Caco-2 (cell line): ENCODE results near the gene PFDN4. TPM values are rescaled to one million over a fixed set of nuclear protein-coding genes. Genes with fewer than 3 reads are reported as not detected.
A peak's percentile ranks its signal among the peaks of the same experiment; 100 is the strongest.

Source experiments
- BruUV-seq: library from RNA; stranded (reverse); fragments of 400-500 nt; replicated peaks from 2 replicates; lab custom pipeline; 2021; lab: Mats Ljungman, UMichigan
- CTCF ChIA-PET: fragments of 300-600 bp; sonication (Branson Sonifier 250); formaldehyde crosslinking; loops from one replicate; lab custom pipeline; 2022; ENCODE audit warnings: antibody characterized with exemption; lab: Charles Lee
- POLR2A ChIA-PET: fragments of 300-600 bp; sonication (Branson Sonifier 250); formaldehyde crosslinking; loops from one replicate; lab custom pipeline; 2022; ENCODE audit warnings: antibody characterized with exemption; lab: Charles Lee
- DNase-seq, 2 experiments: peaks; one replicate each; pipeline versions ENCODE4 v3.0.0 to v3.0.0-alpha.2; 2020 to 2022
- H3K27me3 ChIP-seq: replicated peaks from 2 replicates; pipeline ENCODE4 v1.6.0; 2011; ENCODE audit warnings: low read length; ENCODE audit not compliant: control insufficient read depth, insufficient read depth
- H3K36me3 ChIP-seq: 2 replicates; pipeline ENCODE4 v1.5.1; 2011; ENCODE audit warnings: low read length; ENCODE audit not compliant: control insufficient read depth, insufficient read depth
- H3K4me1 ChIP-seq: fragments of 250-450 bp; sonication (Bioruptor Pico); 2 replicates; pipeline ENCODE4 v1.5.1; 2020; ENCODE audit warnings: mild to moderate bottlenecking
- H3K4me3 ChIP-seq: 2 replicates; pipeline ENCODE4 v1.5.1; 2011; ENCODE audit warnings: low read depth, mild to moderate bottlenecking, control low read depth, low read length
- H3K9me3 ChIP-seq: fragments of 250-450 bp; sonication (Bioruptor Pico); 2 replicates; pipeline ENCODE4 v1.5.1; 2020; ENCODE audit warnings: mild to moderate bottlenecking, moderate library complexity
- H3K27ac Mint-ChIP-seq: one replicate; pipeline ENCODE4 v1.8.0; 2022; ENCODE audit warnings: mixed read lengths; ENCODE audit not compliant: unreplicated experiment
- H3K27me3 Mint-ChIP-seq: one replicate; pipeline ENCODE4 v1.8.0; 2022; ENCODE audit warnings: mixed read lengths; ENCODE audit not compliant: insufficient read depth, unreplicated experiment
- H3K36me3 Mint-ChIP-seq: one replicate; pipeline ENCODE4 v1.8.0; 2022; ENCODE audit warnings: mild to moderate bottlenecking, mixed read lengths; ENCODE audit not compliant: insufficient read depth, unreplicated experiment
- H3K4me1 Mint-ChIP-seq: one replicate; pipeline ENCODE4 v1.8.0; 2022; ENCODE audit warnings: low read depth, mixed read lengths; ENCODE audit not compliant: unreplicated experiment
- H3K4me3 Mint-ChIP-seq: one replicate; pipeline ENCODE4 v1.8.0; 2022; ENCODE audit warnings: mild to moderate bottlenecking, moderate library complexity, mixed read lengths; ENCODE audit not compliant: unreplicated experiment
- H3K9me3 Mint-ChIP-seq: one replicate; pipeline ENCODE4 v1.8.0; 2022; ENCODE audit warnings: mixed read lengths; ENCODE audit not compliant: unreplicated experiment
- CTCF ChIP-seq, 2 experiments: fragments of 200-600 bp in 1 of 2; IDR thresholded peaks; 1 replicate in 1 of 2; 2 replicates in 1 of 2; pipeline versions ENCODE4 v1.5.1 to v1.8.0; 2011 to 2022; ENCODE audit warnings: antibody characterized with exemption in 1 of 2, control low read depth in 1 of 2, inconsistent platforms in 1 of 2, low read depth in 1 of 2, low read length in 1 of 2, mild to moderate bottlenecking in 1 of 2, moderate library complexity in 1 of 2; ENCODE audit not compliant: insufficient read depth in 1 of 2, severe bottlenecking in 1 of 2, unreplicated experiment in 1 of 2
- intact Hi-C: fragments of 100-400 bp; cut with micrococcal nuclease; formaldehyde crosslinking; loops from one replicate; pipeline ENCODE4 v1.10.0; 2022; ENCODE audit not compliant: unreplicated experiment
- total RNA-seq: library from RNA; stranded (reverse); gene quantifications from 2 replicates; pipeline ENCODE4 v1.2.3, GENCODE V29; 2022

The PFDN4 gene
- total RNA-seq, 1 experiment from 2014 or later, result 86.7 TPM

GRCh38 chr20:54188132-54188849 is 19.6 kb upstream of the PFDN4 start:
- Histone ChIP-seq H3K36me3 (no peaks in the 10 kb centered on the region), H3K4me1 (no peaks in the 10 kb centered on the region), H3K9me3 (no peaks in the 10 kb centered on the region), H3K4me3 (no peak overlapping the region), H3K27me3 (no peaks in the 10 kb centered on the region; the same call in 1 of the 2 replicates)
- POLR2A ChIA-PET, result no interaction called here
- Mint-ChIP-seq H3K4me3 (no peak overlapping the region), H3K9me3 (no peaks in the 10 kb centered on the region), H3K27ac (no peak overlapping the region), H3K4me1 (no peaks in the 10 kb centered on the region), H3K36me3 (no peaks in the 10 kb centered on the region), H3K27me3 (peaks cover 21% of the 10 kb centered on the region)
- intact Hi-C loops, result no loop called here
- no TSS peak for BruUV-seq
- DNase-seq, result peak in 1 of 2 experiments; percentile 29
- CTCF ChIA-PET, result interaction anchor here (1.6 kb wide), 1 partner anchor 85 kb away, joined by 4 read pairs; no protein-coding TSS in a partner anchor
- TF ChIP-seq CTCF (IDR thresholded peaks at IDR 0.05; ENCODE audit: insufficient read depth in 1 of 2, low read depth in 1 of 2, low read length in 1 of 2, severe bottlenecking in 1 of 2, unreplicated experiment in 1 of 2), result no peak

GRCh38 chr20:54189630-54190029 is 18.3 kb upstream of the PFDN4 start:
- intact Hi-C loops, result no loop called here
- ChIA-PET POLR2A (no interaction called here), CTCF (interaction anchor here (0.7 kb wide), 1 partner anchor 890 kb away, joined by 5 read pairs; no protein-coding TSS in a partner anchor)
- H3K4me3 ChIP-seq, result no peak overlapping the region
- no peak for DNase-seq
- peaks cover 20% of the 10 kb centered on the region for H3K27me3 Mint-ChIP-seq
- H3K9me3 ChIP-seq, result no peaks in the 10 kb centered on the region
- H3K4me3 Mint-ChIP-seq, result no peak overlapping the region
- no peaks in the 10 kb centered on the region for H3K27me3 ChIP-seq
- H3K9me3 Mint-ChIP-seq, result no peaks in the 10 kb centered on the region
- TF ChIP-seq CTCF (IDR thresholded peaks at IDR 0.05; ENCODE audit: insufficient read depth in 1 of 2, low read depth in 1 of 2, low read length in 1 of 2, severe bottlenecking in 1 of 2, unreplicated experiment in 1 of 2), result no peak
- no TSS peak for BruUV-seq
- H3K4me1 Mint-ChIP-seq, result no peaks in the 10 kb centered on the region
- H3K4me1 ChIP-seq, result no peaks in the 10 kb centered on the region
- H3K36me3 Mint-ChIP-seq, result no peaks in the 10 kb centered on the region
- H3K36me3 ChIP-seq, result no peaks in the 10 kb centered on the region
- no peak overlapping the region for H3K27ac Mint-ChIP-seq

GRCh38 chr20:54190217-54190616 is 17.7 kb upstream of the PFDN4 start:
- Mint-ChIP-seq H3K4me1 (no peaks in the 10 kb centered on the region), H3K9me3 (no peaks in the 10 kb centered on the region), H3K4me3 (no peak overlapping the region), H3K36me3 (no peaks in the 10 kb centered on the region), H3K27ac (no peak overlapping the region), H3K27me3 (peaks cover 15% of the 10 kb centered on the region)
- no peaks in the 10 kb centered on the region for H3K27me3 ChIP-seq
- no peak overlapping the region for H3K4me3 ChIP-seq
- intact Hi-C loops, result no loop called here
- no peaks in the 10 kb centered on the region for H3K9me3 ChIP-seq
- no peaks in the 10 kb centered on the region for H3K36me3 ChIP-seq
- no peaks in the 10 kb centered on the region for H3K4me1 ChIP-seq
- BruUV-seq, result no TSS peak
- CTCF ChIA-PET, result interaction anchor here (0.7 kb wide), 1 partner anchor 890 kb away, joined by 5 read pairs; no protein-coding TSS in a partner anchor
- no peak for TF ChIP-seq CTCF (IDR thresholded peaks at IDR 0.05; ENCODE audit: insufficient read depth in 1 of 2, low read depth in 1 of 2, low read length in 1 of 2, severe bottlenecking in 1 of 2, unreplicated experiment in 1 of 2)
- POLR2A ChIA-PET, result no interaction called here
- no peak for DNase-seq
